Small intestine (tissue), 7 donors: ENCODE data around the gene PFKFB3. TPM values are rescaled to one million over a fixed set of nuclear protein-coding genes. Genes with fewer than 3 reads are reported as not detected.
"Not testable (repeated sequence)": the region's sequence is repeated elsewhere in the genome, so short reads cannot be mapped to it uniquely, and the experiment has no call there.

ENCODE experiments used
- DNase-seq, 2 donors: peaks; one replicate each; pipeline versions ENCODE4 v3.0.0 to v3.0.0-alpha.2; 2013
- FAIRE-seq: peaks from 2 replicates; lab custom pipeline; 2012; peaks lifted over from hg19 to GRCh38; lab: Jason Lieb, UNC
- H3K27ac ChIP-seq, 3 donors: one replicate each; pipeline ENCODE4 v1.5.1; 2013; ENCODE audit warnings: low read length in 2 of 3, mild to moderate bottlenecking in 2 of 3, control low read depth in 1 of 3, inconsistent platforms in 1 of 3, low read depth in 1 of 3, moderate library complexity in 1 of 3
- H3K27me3 ChIP-seq, 3 donors: one replicate each; pipeline ENCODE4 v1.6.1; 2013; ENCODE audit warnings: low read length in 3 of 3, inconsistent platforms in 1 of 3; ENCODE audit not compliant: control insufficient read depth in 3 of 3, insufficient read depth in 3 of 3
- H3K36me3 ChIP-seq, 3 donors: one replicate each; pipeline ENCODE4 v1.6.1; 2013; ENCODE audit warnings: low read length in 3 of 3, inconsistent platforms in 1 of 3, low read depth in 1 of 3, mild to moderate bottlenecking in 1 of 3, moderate library complexity in 1 of 3; ENCODE audit not compliant: control insufficient read depth in 3 of 3, insufficient read depth in 2 of 3
- H3K4me1 ChIP-seq, 3 donors: one replicate each; pipeline ENCODE4 v1.6.1; 2013; ENCODE audit warnings: low read length in 2 of 3, inconsistent platforms in 1 of 3, low read depth in 1 of 3, mild to moderate bottlenecking in 1 of 3, moderate library complexity in 1 of 3; ENCODE audit not compliant: control insufficient read depth in 3 of 3, insufficient read depth in 2 of 3
- H3K4me3 ChIP-seq, 3 donors: one replicate each; pipeline ENCODE4 v1.5.1; 2013; ENCODE audit warnings: low read length in 3 of 3, control low read depth in 1 of 3, inconsistent platforms in 1 of 3, low read depth in 1 of 3, mild to moderate bottlenecking in 1 of 3, moderate library complexity in 1 of 3
- H3K9me3 ChIP-seq, 2 donors: one replicate each; pipeline ENCODE4 v1.6.1; 2013; ENCODE audit warnings: low read depth in 1 of 2, low read length in 1 of 2; ENCODE audit not compliant: control insufficient read depth in 2 of 2, insufficient read depth in 1 of 2
- WGBS, 3 donors: extraction: QIAGEN DNeasy Blood & Tissue Kit; methylation state at CpG; one replicate each; pipeline ENCODE4 v1.1.7; 2013; 5-methylcytosine and 5-hydroxymethylcytosine counted together
- polyA plus RNA-seq, 4 donors: library from polyadenylated mRNA; stranded (reverse) in 3 of 4; unstranded in 1 of 4; fragments of 200-250 nt in 3 of 4; fragments of 120-200 nt in 1 of 4; gene quantifications; one replicate each; pipeline versions ENCODE4 v1.2.1 to v1.2.3, GENCODE V29; 2013
- donor health status: healthy with polysubstance abuse.
- donor health status: control.
- donor health status: control.
- donor health status: Bipolar disorder and iron deficiency.
- donor health status: healthy.

The PFKFB3 gene
- polyA plus RNA-seq, 4 donors, result 5.5 to 28.4 (median 13.5) TPM

GRCh38 chr10:6164271-6165095, 38.2 kb upstream of the PFKFB3 start:
- Histone ChIP-seq H3K9me3 (peaks cover 0 to 7% of the 10 kb centered on the region in 2 donors), H3K4me3 (peak overlapping the region; percentile 74 to 79 (median 77)), H3K27me3 (no peaks in the 10 kb centered on the region), H3K36me3 (peaks cover 0 to 22% (median 0%) of the 10 kb centered on the region in 3 donors), H3K4me1 (peaks cover 7 to 15% (median 8%) of the 10 kb centered on the region in 3 donors), H3K27ac (peak overlapping the region; percentile 92 to 99 (median 99))
- FAIRE-seq (no peak), DNase-seq (peak in 1 of 2 donors; percentile 63)
- 7 to 21% (median 11%) methylated on average over 16 of the region's 16 CpGs for WGBS, 3 donors

DNA sequence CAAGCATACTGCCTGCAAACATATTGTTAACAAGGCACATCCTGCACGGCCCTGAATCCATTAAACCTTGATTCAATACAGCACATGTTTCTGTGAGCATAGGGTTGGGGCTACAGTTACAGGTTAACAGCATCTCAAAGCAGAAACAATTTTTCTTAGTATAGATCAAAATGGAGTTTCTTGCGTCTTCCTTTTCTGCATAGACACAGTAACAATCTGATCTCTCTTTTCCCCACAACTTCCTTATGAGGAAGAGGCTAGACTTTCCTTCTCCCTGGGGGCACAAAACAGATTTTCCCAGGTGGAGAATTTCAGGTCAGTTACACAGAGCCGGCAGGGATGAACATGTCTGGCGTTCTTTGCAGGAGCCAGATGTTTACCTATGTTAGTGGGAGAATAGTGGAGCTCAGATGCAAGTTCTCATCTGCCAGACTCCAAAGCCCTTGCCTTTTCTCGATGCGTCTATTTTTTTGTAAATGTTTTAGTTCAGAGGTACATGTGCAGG, 37.5 kb upstream of the PFKFB3 start:
- Histone ChIP-seq H3K9me3 (peaks cover 0 to 7% of the 10 kb centered on the region in 2 donors), H3K36me3 (peaks cover 0 to 22% (median 0%) of the 10 kb centered on the region in 3 donors), H3K27me3 (no peaks in the 10 kb centered on the region), H3K4me3 (no peak overlapping the region), H3K27ac (peak overlapping the region in 1 of 3 donors; percentile 99), H3K4me1 (peaks cover 8 to 17% (median 9%) of the 10 kb centered on the region in 3 donors)
- DNase-seq (no peak), FAIRE-seq (no peak)
- WGBS, 3 donors, result 49 to 55% (median 53%) methylated on average over 6 of the region's 6 CpGs

- H3K27ac ChIP-seq, DNase-seq, H3K4me3 ChIP-seq, FAIRE-seq, H3K9me3 ChIP-seq, H3K27me3 ChIP-seq: not testable (repeated sequence)
- WGBS, 3 donors, result 89% methylated on average over 15 of the region's 15 CpGs
- H3K36me3 ChIP-seq, result peaks cover 0 to 22% (median 0%) of the 10 kb centered on the region in 3 donors
- H3K4me1 ChIP-seq, result peaks cover 8 to 21% (median 9%) of the 10 kb centered on the region in 3 donors
Measured at GRCh38 chr10:6165933-6166332, 36.8 kb upstream of the PFKFB3 start.

DNA sequence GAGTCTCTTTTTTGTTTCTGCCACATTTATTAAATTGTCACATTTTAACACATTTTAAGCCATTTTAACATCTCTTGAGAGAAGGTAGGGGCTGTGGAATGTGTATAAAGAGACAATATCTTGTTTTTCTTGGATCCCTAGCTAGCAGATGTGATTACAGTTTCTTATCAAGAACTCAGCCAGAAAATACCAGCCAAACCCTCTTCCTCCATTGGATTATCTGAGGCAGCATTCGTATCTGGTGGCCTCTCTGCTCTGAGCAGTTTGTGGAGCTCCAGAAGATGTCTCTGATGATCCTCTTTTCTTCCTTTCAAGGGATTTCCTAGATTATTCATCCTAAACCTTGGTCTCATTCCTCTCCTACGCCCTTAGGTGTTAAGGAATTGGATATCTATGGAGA, 35.3 kb upstream of the PFKFB3 start:
- peaks cover 0 to 6% of the 10 kb centered on the region in 2 donors for H3K9me3 ChIP-seq
- H3K4me1 ChIP-seq, result peaks cover 9 to 21% (median 11%) of the 10 kb centered on the region in 3 donors
- 57 to 87% (median 69%) methylated on average over 2 of the region's 2 CpGs for WGBS, 3 donors
- FAIRE-seq (no peak), DNase-seq (no peak)
- peaks cover 0 to 26% (median 0%) of the 10 kb centered on the region in 3 donors for H3K36me3 ChIP-seq
- H3K27me3 ChIP-seq, result no peaks in the 10 kb centered on the region
- no peak overlapping the region for H3K4me3 ChIP-seq
- no peak overlapping the region for H3K27ac ChIP-seq

DNA sequence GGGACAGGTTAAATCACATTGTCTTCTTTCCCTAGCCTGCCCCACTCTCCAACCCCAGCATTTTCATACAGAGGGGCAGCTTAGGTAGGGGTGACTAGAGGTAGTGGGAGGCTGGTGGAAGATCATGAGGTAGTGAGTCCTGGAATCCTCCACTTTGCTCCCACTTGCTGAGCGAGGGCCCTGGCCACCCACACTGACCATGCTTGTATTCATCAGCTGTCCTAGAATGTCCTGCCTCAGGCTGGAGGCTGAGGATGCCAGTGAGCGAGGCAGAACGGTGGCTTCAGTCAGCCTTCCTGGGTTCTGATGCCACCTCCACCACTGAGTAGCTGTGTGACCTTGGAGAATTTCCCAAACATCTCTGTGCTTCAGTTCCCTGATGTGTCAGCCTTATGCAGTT, 34.6 kb upstream of the PFKFB3 start:
- Histone ChIP-seq H3K4me3 (no peak overlapping the region), H3K27ac (no peak overlapping the region), H3K27me3 (no peaks in the 10 kb centered on the region), H3K4me1 (peaks cover 6 to 24% (median 14%) of the 10 kb centered on the region in 3 donors), H3K9me3 (peaks cover 0 to under 1% of the 10 kb centered on the region in 2 donors), H3K36me3 (peaks cover 0 to 26% (median 0%) of the 10 kb centered on the region in 3 donors)
- 80 to 93% (median 80%) methylated on average over 3 of the region's 3 CpGs for WGBS, 3 donors
- no peak for DNase-seq
- FAIRE-seq, result no peak

DNA sequence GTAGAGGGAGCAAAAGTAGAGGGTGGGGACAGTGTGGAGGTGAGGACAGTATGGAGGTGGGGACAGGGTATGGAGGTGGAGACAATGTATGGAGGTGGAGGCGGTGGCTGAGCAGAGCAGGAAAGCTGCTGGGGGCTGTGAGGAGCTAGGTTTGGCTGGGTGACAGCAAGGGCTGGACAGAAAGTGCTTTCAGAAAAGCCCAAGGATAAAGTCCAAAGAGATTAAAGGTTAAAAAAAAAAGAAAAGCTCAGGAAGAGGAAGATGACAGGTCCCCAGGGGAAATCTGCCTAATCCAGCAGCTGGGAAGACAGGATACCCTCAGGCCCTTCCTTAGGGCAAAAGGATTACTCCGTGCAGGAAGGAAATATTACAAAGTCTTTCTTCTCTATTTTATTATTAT, 32.1 kb upstream of the PFKFB3 start:
- Histone ChIP-seq H3K9me3 (no peaks in the 10 kb centered on the region), H3K4me3 (no peak overlapping the region), H3K36me3 (peaks cover 0 to 26% (median 0%) of the 10 kb centered on the region in 3 donors), H3K4me1 (peaks cover 2 to 12% (median 12%) of the 10 kb centered on the region in 3 donors), H3K27me3 (no peaks in the 10 kb centered on the region), H3K27ac (peak overlapping the region in 1 of 3 donors; percentile 65)
- peak; percentile 71 to 85 for DNase-seq
- FAIRE-seq, result no peak
- WGBS, 3 donors, result 11 to 53% (median 30%) methylated on average over 2 of the region's 2 CpGs

- Histone ChIP-seq H3K9me3 (no peaks in the 10 kb centered on the region), H3K27me3 (no peaks in the 10 kb centered on the region), H3K4me1 (peaks cover 2 to 12% (median 12%) of the 10 kb centered on the region in 3 donors), H3K36me3 (peaks cover 0 to 15% (median 0%) of the 10 kb centered on the region in 3 donors), H3K4me3 (no peak overlapping the region), H3K27ac (peak overlapping the region in 1 of 3 donors; percentile 67)
- 57 to 84% (median 81%) methylated on average over 23 of the region's 23 CpGs for WGBS, 3 donors
- no peak for DNase-seq
- no peak for FAIRE-seq
Measured at GRCh38 chr10:6171881-6172695, 30.6 kb upstream of the PFKFB3 start.

DNA sequence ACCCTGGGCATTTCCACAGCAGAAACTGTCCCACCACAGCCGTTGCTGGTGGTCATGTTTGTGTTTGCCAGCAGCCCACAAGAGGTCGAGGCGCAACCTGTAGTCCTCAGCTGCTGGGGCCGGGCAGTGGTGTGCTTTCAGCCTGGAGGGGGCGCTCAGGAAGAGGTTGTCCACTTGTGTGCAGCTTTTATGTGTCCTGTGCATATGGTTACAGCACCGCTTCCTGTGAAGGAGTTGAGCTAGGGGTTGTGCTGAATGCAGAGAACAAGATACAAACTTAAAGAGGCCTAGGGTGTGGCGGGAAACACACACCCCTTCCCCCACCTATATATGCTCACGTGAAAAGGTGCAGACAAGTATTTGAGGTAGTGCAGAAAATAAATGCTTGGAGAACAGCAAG, 29.5 kb upstream of the PFKFB3 start:
- Histone ChIP-seq H3K9me3 (no peaks in the 10 kb centered on the region), H3K4me1 (peaks cover 2 to 12% (median 12%) of the 10 kb centered on the region in 3 donors), H3K4me3 (no peak overlapping the region), H3K36me3 (peaks cover 0 to 12% (median 0%) of the 10 kb centered on the region in 3 donors), H3K27ac (peak overlapping the region in 1 of 3 donors; percentile 64), H3K27me3 (no peaks in the 10 kb centered on the region)
- 55 to 65% (median 65%) methylated on average over 8 of the region's 8 CpGs for WGBS, 3 donors
- no peak for FAIRE-seq
- DNase-seq, result no peak
